Measurements from ENCODE around the gene NHLRC4. TPM values are rescaled to one million over a fixed set of nuclear protein-coding genes. Genes with fewer than 3 reads are reported as not detected.

NHLRC4 gene
- total and polyA plus RNA-seq, 2 of the 13 experiments (the other 11 are each of a cell fraction or from before 2014, with no cell fraction given): 0.40 to 0.59 TPM

- TF ChIP-seq GMEB1 (CRISPR knock-in tag; IDR thresholded peaks at IDR 0.05; ENCODE audit: borderline replicate concordance) (no peak), TEAD2 (CRISPR knock-in tag; IDR thresholded peaks at IDR 0.05) (no peak), GABPB1 (CRISPR knock-in tag; IDR thresholded peaks at IDR 0.05) (no peak), ZNF773 (CRISPR knock-in tag; IDR thresholded peaks at IDR 0.05; ENCODE audit: borderline replicate concordance) (no peak), CC2D1A (CRISPR knock-in tag; IDR thresholded peaks at IDR 0.05) (no peak), XBP1 (CRISPR knock-in tag; IDR thresholded peaks at IDR 0.05) (no peak), TOE1 (CRISPR knock-in tag; IDR thresholded peaks at IDR 0.05) (no peak), BATF2 (CRISPR knock-in tag; IDR thresholded peaks at IDR 0.05) (no peak), THRA (CRISPR knock-in tag; IDR thresholded peaks at IDR 0.05; ENCODE audit: borderline replicate concordance) (no peak), ZNF33A (CRISPR knock-in tag; IDR thresholded peaks at IDR 0.05; ENCODE audit: borderline replicate concordance) (no peak), AGO2 (optimal IDR thresholded peaks at IDR 0.05; ENCODE audit: low read depth, low read length) (peak; percentile 44), ZZZ3 (CRISPR knock-in tag; IDR thresholded peaks at IDR 0.05; ENCODE audit: borderline replicate concordance) (no peak), MAX (IDR thresholded peaks at IDR 0.05) (no peak; the same call in 1 of the 2 replicates), KLF9 (CRISPR knock-in tag; IDR thresholded peaks at IDR 0.05; ENCODE audit: low read depth) (no peak), HMG20A (CRISPR knock-in tag; IDR thresholded peaks at IDR 0.05; ENCODE audit: borderline replicate concordance) (no peak), ZNF607 (CRISPR knock-in tag; IDR thresholded peaks at IDR 0.05; ENCODE audit: borderline replicate concordance) (no peak), ZNF776 (CRISPR knock-in tag; IDR thresholded peaks at IDR 0.05) (no peak; the same call in 1 of the 2 replicates), ZNF547 (CRISPR knock-in tag; IDR thresholded peaks at IDR 0.05) (no peak), ZSCAN21 (CRISPR knock-in tag; IDR thresholded peaks at IDR 0.05; ENCODE audit: borderline replicate concordance) (peak; percentile 63; the same call in 1 of the 2 replicates), ZNF225 (CRISPR knock-in tag; IDR thresholded peaks at IDR 0.05) (peak; percentile 41; the same call in 1 of the 2 replicates), FOXP1 (IDR thresholded peaks at IDR 0.05) (no peak), FOXP1 (CRISPR knock-in tag; IDR thresholded peaks at IDR 0.05) (no peak), E2F5 (CRISPR knock-in tag; conservative IDR thresholded peaks at IDR 0.05) (no peak), ZNF280D (CRISPR knock-in tag; IDR thresholded peaks at IDR 0.05) (no peak)
Measured at GRCh38 chr16:590188-590814, 23.5 kb downstream of the NHLRC4 start (continued).
